ENCODE results near the gene NPAS3.

- TF ChIP-seq, protein P1, sequence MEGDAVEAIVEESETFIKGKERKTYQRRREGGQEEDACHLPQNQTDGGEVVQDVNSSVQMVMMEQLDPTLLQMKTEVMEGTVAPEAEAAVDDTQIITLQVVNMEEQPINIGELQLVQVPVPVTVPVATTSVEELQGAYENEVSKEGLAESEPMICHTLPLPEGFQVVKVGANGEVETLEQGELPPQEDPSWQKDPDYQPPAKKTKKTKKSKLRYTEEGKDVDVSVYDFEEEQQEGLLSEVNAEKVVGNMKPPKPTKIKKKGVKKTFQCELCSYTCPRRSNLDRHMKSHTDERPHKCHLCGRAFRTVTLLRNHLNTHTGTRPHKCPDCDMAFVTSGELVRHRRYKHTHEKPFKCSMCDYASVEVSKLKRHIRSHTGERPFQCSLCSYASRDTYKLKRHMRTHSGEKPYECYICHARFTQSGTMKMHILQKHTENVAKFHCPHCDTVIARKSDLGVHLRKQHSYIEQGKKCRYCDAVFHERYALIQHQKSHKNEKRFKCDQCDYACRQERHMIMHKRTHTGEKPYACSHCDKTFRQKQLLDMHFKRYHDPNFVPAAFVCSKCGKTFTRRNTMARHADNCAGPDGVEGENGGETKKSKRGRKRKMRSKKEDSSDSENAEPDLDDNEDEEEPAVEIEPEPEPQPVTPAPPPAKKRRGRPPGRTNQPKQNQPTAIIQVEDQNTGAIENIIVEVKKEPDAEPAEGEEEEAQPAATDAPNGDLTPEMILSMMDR (conservative IDR thresholded peaks at IDR 0.05; ENCODE audit: low read length): no peak
- no peak for TF ChIP-seq EZH2phosphoT487 (IDR thresholded peaks at IDR 0.05; ENCODE audit: borderline replicate concordance)
Measured at GRCh38 chr14:33307691-33308251, 369.1 kb downstream of the NPAS3 start.

Data from Loucy (cell line).